ENCODE data around the gene LEF1.

DNA sequence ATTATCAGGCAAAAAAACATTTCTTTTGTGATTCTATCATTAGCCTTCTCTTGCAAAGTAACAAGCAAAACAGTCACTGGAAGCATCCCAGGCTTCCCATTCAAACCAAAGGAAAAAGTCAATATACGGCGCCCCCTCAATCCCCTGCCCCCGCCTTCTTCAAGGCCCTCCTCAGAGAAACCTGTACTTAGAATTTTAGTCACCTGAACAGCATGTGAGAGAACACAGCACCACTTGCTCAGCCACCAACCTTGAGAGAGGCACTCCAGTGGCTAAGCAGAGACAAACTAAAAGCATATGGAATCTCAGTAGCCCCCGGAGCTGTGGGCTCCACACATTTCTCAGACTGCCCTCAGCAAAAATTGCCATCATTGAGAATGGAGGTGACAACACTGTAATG, 25.2 kb downstream of the LEF1 start:
- TF ChIP-seq, protein P1, sequence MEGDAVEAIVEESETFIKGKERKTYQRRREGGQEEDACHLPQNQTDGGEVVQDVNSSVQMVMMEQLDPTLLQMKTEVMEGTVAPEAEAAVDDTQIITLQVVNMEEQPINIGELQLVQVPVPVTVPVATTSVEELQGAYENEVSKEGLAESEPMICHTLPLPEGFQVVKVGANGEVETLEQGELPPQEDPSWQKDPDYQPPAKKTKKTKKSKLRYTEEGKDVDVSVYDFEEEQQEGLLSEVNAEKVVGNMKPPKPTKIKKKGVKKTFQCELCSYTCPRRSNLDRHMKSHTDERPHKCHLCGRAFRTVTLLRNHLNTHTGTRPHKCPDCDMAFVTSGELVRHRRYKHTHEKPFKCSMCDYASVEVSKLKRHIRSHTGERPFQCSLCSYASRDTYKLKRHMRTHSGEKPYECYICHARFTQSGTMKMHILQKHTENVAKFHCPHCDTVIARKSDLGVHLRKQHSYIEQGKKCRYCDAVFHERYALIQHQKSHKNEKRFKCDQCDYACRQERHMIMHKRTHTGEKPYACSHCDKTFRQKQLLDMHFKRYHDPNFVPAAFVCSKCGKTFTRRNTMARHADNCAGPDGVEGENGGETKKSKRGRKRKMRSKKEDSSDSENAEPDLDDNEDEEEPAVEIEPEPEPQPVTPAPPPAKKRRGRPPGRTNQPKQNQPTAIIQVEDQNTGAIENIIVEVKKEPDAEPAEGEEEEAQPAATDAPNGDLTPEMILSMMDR (IDR thresholded peaks at IDR 0.05): no peak
- no peak for TF ChIP-seq POLR2A (IDR thresholded peaks at IDR 0.05)
- no peak for TF ChIP-seq EP300 (IDR thresholded peaks at IDR 0.05)

All from stomach (tissue), 4 donors.